ENCODE results near the gene RPL13A.

DNA sequence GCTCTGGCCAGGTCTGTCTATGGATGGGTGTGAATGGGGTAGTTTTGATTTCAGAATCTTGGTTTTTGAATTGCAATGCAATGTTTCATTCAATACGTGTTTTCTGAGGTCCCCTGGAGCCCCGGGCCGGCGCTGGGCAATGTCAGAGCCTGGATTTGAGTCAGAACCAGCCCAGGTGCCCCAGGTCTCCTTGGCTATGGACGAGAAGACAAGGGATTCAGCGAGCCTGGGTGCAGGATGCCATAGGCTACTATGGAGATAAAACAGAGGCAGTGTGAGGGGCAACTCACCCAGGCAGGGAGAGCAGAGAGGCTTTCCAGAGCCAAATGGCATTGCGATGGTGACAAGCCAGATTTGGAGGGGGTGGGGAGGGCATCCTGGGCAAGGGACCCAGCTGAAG lies 1.2 kb upstream of the RPL13A start:
- TF ChIP-seq, protein P1, sequence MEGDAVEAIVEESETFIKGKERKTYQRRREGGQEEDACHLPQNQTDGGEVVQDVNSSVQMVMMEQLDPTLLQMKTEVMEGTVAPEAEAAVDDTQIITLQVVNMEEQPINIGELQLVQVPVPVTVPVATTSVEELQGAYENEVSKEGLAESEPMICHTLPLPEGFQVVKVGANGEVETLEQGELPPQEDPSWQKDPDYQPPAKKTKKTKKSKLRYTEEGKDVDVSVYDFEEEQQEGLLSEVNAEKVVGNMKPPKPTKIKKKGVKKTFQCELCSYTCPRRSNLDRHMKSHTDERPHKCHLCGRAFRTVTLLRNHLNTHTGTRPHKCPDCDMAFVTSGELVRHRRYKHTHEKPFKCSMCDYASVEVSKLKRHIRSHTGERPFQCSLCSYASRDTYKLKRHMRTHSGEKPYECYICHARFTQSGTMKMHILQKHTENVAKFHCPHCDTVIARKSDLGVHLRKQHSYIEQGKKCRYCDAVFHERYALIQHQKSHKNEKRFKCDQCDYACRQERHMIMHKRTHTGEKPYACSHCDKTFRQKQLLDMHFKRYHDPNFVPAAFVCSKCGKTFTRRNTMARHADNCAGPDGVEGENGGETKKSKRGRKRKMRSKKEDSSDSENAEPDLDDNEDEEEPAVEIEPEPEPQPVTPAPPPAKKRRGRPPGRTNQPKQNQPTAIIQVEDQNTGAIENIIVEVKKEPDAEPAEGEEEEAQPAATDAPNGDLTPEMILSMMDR (IDR thresholded peaks at IDR 0.05; ENCODE audit: extremely low read depth in 1 of 2, insufficient read depth in 1 of 2, low read depth in 1 of 2, low read length in 2 of 2): no peak
- TF ChIP-seq POLR2A (IDR thresholded peaks at IDR 0.05; ENCODE audit: low read depth, low read length): no peak
